GM12864 (cell line): Measurements from ENCODE around the gene OR6K2.

Experiments used
- DNase-seq: peaks from one replicate; pipeline ENCODE4 v3.0.0-alpha.2; 2011; ENCODE audit warnings: low read depth
- H3K4me3 ChIP-seq: 2 replicates; pipeline ENCODE4 v1.5.1; 2011; ENCODE audit warnings: mild to moderate bottlenecking, low read depth, low read length, control low read depth
- CTCF ChIP-seq: IDR thresholded peaks from 2 replicates; pipeline ENCODE4 v1.5.1; 2011; ENCODE audit warnings: low read depth, mild to moderate bottlenecking, moderate library complexity, low read length, control low read depth, inconsistent platforms; ENCODE audit errors: missing control alignments

Gene OR6K2

DNA sequence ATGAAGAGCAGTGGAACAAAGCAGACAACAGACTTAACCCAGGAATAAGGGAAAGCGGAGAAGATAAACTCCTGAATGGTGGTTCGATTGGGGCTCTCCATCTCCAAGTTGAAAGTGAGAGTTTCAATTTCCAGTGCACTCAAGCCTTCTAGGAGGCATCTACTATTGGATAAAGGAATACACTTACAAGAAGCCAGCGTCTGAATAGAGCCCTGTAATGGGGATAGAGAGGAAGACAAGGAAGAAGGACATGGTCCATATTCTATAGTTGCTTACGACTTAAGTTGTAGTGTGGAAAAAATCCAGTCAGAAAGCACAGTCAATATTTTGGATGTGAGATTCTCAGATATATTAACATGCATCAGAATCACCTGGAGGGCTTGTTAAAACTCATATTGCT, at the start of gene OR6K2:
TSS of gene OR6K2 (minus strand) at position 101 of the 400 bp plus-strand sequence. CDS start at position 101, 0 bp downstream.
- TF ChIP-seq CTCF = no peak
- no peak within 1 kb of the TSS for H3K4me3 ChIP-seq
- no peak for DNase-seq

- no peak for TF ChIP-seq CTCF
- DNase-seq = no peak
- no peak overlapping the region for H3K4me3 ChIP-seq
These were observed 35.4 kb upstream of the OR6K2 start for GRCh38 chr1:158735848-158736247.

GRCh38 chr1:158732524-158732923, 32.1 kb upstream of the OR6K2 start:
- no peak for DNase-seq
- no peak for TF ChIP-seq CTCF
- no peak overlapping the region for H3K4me3 ChIP-seq

- TF ChIP-seq CTCF = no peak
- H3K4me3 ChIP-seq = no peak overlapping the region
- no peak for DNase-seq
These were observed 31.3 kb upstream of the OR6K2 start for GRCh38 chr1:158731707-158732106.

- DNase-seq = no peak
These were observed 30.0 kb upstream of the OR6K2 start for GRCh38 chr1:158730453-158730852.

GRCh38 chr1:158728510-158729225, 28.2 kb upstream of the OR6K2 start:
- no peak for TF ChIP-seq CTCF
- DNase-seq = no peak
- H3K4me3 ChIP-seq = no peak overlapping the region

More at GRCh38 chr1:158730453-158730852, 30.0 kb upstream of the OR6K2 start:
- H3K4me3 ChIP-seq = no peak overlapping the region
- no peak for TF ChIP-seq CTCF

GRCh38 chr1:158724442-158724841, 24.0 kb upstream of the OR6K2 start:
- no peak for TF ChIP-seq CTCF
- no peak overlapping the region for H3K4me3 ChIP-seq
- no peak for DNase-seq
